ENCODE results near the gene KCTD13.
"Not testable (repeated sequence)": the region's sequence is repeated elsewhere in the genome, so short reads cannot be mapped to it uniquely, and the experiment has no call there.

Gene KCTD13

GRCh38 chr16:29943846-29944799, 18.1 kb upstream of the KCTD13 start:
- DNase-seq: no peak

DNA sequence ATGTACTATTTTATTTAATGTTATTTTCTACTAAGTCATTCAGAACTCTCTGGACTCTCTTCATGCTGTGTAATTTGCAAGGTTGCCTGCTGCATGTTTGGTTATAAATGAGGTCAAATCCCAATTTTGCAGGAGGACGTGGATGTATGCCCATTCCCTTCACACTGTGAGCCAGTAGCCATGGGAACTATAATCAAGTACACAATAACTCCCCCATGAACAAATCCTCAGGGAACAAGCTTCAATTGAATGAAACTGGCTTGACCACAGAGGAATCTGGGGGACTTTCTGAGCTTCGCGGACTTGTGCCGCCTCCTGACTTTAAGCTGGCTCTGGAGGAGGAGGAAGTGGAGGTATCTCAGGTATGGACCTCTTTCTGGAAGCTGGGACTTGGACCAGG, 14.6 kb upstream of the KCTD13 start:
- no peak for DNase-seq

DNA sequence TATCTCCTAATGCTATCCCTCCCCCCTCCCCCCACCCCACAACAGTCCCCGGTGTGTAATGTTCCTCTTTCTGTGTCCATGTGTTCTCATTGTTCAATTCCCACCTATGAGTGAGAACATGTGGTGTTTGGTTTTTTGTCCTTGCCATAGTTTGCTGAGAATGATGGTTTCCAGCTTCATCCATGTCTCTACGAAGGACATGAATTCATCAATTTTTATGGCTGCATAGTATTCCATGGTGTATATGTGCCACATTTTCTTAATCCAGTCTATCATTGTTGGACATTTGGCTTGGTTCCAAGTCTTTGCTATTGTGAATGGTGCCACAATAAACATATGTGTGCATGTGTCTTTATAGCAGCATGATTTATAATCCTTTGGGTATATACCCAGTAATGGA, 5.7 kb upstream of the KCTD13 start:
- not testable (repeated sequence) for DNase-seq

GRCh38 chr16:29927070-29927905, 1.3 kb upstream of the KCTD13 start:
- DNase-seq: no peak

DNA sequence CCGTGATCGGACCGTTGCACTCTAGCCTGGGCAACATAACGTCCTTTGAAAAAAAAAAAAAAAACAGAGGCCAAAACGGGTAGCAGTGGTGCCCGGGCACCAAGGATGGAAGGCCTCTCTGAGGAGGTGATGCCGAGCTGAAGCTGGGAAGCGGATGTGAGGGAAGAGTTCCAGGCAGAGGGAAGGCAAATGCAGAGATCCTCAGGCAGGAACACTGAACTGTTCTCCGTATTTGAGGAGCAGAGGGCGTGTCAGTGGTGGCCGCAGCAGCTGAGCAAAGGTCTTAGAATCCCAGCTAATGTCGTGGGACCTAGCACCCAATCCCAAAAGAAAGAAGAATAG, 656 bp upstream of the KCTD13 start:
- DNase-seq: no peak

DNA sequence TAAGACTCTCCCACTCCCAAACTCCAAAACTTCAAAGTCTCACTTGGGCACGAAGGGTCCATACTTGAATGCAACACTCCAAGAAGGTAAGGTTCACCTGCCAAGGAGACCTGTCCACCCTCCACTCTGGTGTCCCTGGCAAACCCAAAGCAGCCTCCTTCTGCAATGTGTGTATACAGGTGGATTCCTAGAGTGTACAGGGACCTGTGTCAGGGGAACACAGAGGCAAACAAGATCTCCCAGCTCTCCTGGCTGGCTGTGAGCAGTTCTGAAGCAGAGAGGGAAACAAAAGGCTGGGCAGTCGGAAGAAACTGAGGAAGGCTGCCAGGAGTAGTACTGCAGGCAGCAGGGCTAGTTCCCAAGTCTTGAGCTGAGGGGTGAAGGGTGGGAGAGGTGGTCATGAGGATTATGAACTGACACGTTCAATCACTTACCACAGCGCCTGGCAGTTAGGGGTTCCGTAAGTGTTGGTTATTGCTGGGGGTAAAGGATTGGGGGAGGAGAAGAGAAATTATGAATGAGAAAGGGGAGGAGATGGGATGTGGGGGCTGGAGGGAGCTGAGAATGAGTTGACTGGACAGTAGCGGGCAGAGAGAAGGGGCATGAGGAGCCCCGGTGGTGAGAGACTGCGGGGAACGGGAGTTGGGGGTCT, 795 bp downstream of the KCTD13 start:
- DNase-seq: no peak

DNA sequence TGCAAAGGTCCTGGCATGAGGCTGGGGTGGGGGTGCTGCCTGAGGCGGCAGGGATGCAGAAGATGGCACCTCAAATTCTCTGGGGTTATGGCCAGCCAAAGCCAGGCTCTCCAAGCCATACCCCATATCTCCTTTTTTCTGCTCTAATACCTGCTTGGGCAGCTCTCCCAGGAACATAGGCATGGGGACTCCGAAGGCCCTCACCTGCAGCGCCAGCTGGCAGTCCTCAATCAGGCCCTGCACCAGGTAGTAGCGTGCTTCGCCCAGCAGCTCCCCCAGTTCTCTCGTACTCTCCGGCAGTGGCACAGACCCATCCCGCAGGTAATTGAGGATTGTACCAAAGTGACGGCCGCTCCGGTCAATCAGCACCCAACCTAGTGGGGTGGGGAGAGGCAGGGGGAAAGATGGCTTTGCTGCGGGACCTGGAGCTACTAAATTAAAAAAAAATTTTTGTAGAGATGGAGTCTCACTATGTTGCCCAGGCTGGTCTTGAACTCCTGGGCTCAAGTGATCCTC, 3.0 kb downstream of the KCTD13 start:
- no peak for DNase-seq

- DNase-seq: no peak
Observed at GRCh38 chr16:29922326-29922725, 3.7 kb downstream of the KCTD13 start.

DNA sequence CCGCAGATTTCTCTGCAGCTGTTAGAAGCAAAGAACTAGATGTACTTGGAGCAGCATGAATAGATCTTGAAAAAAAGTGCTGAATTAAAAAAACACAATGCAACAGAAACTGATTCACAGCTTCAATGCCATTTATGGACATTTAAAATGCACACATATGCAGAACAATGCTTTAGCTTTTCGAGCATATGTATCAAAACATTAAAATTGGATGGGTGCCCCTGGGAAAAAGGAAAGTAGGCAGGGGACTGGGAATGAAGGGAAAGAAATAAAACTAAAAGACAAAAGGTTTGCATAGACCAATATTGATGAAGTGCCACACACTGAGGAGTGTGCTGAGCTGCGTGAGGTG, 5.0 kb downstream of the KCTD13 start:
- DNase-seq: no peak

GRCh38 chr16:29920288-29921033, 5.6 kb downstream of the KCTD13 start:
- no peak for DNase-seq

- no peak for DNase-seq
Observed at GRCh38 chr16:29916979-29917378, 9.0 kb downstream of the KCTD13 start.

DNA sequence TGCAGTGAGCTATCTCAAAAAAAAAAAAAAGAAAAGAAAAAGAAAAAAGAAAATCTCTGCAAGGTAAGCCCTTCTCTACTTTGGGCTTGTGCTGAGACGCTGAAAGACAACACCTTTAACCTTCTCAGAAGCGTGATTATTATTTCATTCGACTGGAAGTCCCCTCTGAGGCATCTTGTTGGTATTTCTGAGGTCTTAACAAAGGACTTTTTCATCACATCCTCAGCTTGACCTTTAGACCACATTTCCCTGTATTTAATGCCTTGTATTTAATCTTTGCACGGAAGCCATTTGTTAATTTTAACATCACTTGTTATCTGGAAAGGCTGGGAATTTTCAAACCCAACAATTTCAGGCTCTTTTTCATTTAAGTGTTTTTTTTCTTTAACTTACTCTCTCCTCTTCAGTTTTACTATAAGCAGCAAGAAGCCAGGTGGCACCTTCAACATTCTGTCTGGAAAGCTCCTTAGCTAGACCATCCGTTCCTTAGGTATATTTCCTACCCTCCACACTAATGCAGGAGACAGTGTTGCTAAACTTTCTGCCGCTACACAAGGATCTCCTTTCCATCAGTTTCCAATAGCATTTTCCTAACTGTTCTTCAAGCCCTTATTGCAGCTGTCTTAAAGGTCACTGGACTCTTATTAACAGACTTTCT, 10.3 kb downstream of the KCTD13 start:
- no peak for DNase-seq

DNA sequence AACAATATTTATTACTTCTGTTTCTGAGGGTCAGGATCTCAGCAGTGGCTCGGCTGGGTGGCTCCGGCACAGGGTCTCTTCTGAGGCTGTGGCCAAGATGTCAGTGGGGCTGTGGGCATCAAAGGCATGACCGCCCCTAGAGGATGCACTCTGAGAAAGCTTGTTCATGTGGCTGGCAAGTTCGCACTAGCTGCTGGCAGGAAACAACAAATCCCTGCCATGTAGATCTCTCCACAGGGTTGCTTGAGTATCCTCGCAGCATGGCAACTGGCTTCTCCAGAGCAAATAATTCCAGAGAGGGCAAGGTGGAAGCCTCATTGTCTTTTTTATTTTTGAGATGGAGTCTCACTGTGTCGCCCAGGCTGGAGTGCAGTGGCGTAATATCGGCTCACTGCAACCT, 12.5 kb downstream of the KCTD13 start:
- DNase-seq: no peak

GRCh38 chr16:29912087-29912486, 13.9 kb downstream of the KCTD13 start:
- no peak for DNase-seq

GRCh38 chr16:29911676-29912010, 14.4 kb downstream of the KCTD13 start:
- DNase-seq: no peak

GRCh38 chr16:29910819-29911675, 15.0 kb downstream of the KCTD13 start:
- no peak for DNase-seq

GRCh38 chr16:29909851-29910250, 16.2 kb downstream of the KCTD13 start:
- DNase-seq: not testable (repeated sequence)

GRCh38 chr16:29909391-29909790, 16.6 kb downstream of the KCTD13 start:
- no peak for DNase-seq

DNA sequence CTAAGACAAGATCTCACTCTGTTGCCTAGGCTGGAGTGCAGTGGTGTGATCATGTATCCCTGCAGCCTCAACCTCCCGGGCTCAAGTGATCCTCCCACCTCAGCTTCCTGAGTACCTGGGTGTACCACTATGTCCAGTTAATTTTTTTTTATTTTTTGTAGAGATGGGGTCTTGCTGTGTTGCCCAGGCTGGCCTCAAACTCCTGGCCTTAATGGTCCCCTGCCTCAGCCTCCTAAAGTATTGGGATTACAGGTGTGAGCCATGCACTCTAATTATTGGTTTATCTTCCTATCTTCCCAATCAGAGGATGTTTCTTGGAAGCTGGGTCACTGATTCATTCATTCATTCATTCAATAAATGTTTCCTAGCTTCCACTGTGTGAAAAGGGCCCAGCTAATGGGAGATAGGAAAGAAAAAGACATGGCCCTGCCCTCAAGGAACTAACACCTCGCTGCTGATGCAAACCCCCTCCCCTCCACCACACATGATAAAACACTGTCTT, 17.3 kb downstream of the KCTD13 start:
- DNase-seq: no peak

- DNase-seq: no peak
Observed at GRCh38 chr16:29907973-29908372, 18.1 kb downstream of the KCTD13 start.
